ENCODE results near the gene DYRK1A. TPM values are rescaled to one million over a fixed set of nuclear protein-coding genes. Genes with fewer than 3 reads are reported as not detected.
A peak's percentile ranks its signal among the peaks of the same experiment; 100 is the strongest.

Gene DYRK1A
- total RNA-seq, 2 donors from 2014 or later: 57.5 to 57.7 TPM

DNA sequence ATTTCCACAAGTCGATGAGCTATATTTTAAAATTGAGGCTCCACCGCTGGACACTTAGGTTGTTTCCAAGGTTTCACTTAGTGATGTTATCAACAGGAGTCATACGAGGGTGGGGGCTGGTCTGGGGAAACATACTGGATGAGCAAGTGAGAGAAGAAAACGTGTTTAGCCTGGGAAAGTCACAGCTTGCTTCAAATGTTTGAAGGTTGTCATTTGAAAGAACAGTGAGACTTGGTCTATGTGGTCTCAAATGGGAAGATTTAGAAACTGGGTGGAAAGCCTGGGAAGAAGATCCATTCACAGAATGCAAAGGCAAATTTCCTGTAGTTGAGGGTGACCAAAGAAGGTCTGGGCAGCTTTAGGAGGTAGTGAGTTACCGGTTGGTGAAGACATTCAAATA lies 9.9 kb upstream of the DYRK1A start:
- Histone ChIP-seq H3K9ac (ENCODE audit: low read depth in 2 of 2, low read length in 2 of 2) (no peak overlapping the region), H3K4me3 (no peak overlapping the region), H3K27ac (no peak overlapping the region), H3K36me3 (no peaks in the 10 kb centered on the region), H3K9me3 (no peaks in the 10 kb centered on the region), H3K4me1 (no peaks in the 10 kb centered on the region), H3K27me3 (no peaks in the 10 kb centered on the region)
- TF ChIP-seq, protein P1, sequence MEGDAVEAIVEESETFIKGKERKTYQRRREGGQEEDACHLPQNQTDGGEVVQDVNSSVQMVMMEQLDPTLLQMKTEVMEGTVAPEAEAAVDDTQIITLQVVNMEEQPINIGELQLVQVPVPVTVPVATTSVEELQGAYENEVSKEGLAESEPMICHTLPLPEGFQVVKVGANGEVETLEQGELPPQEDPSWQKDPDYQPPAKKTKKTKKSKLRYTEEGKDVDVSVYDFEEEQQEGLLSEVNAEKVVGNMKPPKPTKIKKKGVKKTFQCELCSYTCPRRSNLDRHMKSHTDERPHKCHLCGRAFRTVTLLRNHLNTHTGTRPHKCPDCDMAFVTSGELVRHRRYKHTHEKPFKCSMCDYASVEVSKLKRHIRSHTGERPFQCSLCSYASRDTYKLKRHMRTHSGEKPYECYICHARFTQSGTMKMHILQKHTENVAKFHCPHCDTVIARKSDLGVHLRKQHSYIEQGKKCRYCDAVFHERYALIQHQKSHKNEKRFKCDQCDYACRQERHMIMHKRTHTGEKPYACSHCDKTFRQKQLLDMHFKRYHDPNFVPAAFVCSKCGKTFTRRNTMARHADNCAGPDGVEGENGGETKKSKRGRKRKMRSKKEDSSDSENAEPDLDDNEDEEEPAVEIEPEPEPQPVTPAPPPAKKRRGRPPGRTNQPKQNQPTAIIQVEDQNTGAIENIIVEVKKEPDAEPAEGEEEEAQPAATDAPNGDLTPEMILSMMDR (IDR thresholded peaks at IDR 0.05): no peak
- intact Hi-C loops (cut with DNase I): no loop called here
- no peak for DNase-seq

DNA sequence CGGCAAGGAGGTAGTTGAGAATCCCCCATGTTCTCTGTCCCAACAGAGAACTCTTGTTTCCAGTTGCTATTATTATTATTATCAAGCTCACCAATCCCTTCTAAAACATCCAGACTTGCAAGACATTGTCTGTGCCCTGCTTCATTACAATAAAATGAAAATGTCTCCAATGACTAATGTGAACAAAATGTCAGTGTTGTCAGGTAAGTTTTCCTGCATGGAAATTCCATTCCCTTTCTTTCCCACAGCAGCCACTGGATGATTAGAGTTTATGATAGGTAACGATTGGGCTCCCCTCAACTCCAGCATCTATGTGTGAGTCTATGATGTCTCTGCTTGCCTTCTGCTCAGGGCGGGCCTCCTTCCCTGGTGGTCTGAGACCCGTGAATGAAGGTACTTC lies 8.9 kb upstream of the DYRK1A start:
- H3K36me3 ChIP-seq: no peaks in the 10 kb centered on the region
- intact Hi-C loops (cut with DNase I): no loop called here
- H3K27ac ChIP-seq: no peak overlapping the region
- no peak for DNase-seq
- no peaks in the 10 kb centered on the region for H3K27me3 ChIP-seq
- H3K4me1 ChIP-seq: no peaks in the 10 kb centered on the region
- H3K9ac ChIP-seq (ENCODE audit: low read depth in 2 of 2, low read length in 2 of 2): no peak overlapping the region
- H3K9me3 ChIP-seq: no peaks in the 10 kb centered on the region
- no peak overlapping the region for H3K4me3 ChIP-seq
- TF ChIP-seq, protein P1 (IDR thresholded peaks at IDR 0.05): no peak

DNA sequence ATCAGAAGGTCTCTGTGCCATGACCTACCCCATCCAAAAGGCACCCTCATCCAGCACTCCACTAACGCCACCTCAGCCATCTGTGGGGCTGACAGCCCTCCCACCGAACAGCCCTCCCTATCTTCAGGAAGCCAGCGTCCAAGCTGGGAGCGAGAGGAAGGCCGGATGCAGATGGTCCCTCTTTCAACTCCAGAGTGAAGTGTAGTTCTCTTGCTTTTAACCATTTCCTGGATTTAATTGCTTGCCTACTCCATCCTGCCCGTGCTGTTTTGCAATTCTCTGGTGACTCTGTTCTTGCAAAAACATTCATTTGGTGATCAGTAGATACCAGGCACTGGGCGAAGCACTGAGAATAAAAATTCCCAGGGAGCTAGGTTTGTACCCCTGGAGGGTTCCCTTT lies 8.2 kb upstream of the DYRK1A start:
- H3K27me3 ChIP-seq: no peaks in the 10 kb centered on the region
- TF ChIP-seq, protein P1 (IDR thresholded peaks at IDR 0.05): no peak
- H3K4me3 ChIP-seq: no peak overlapping the region
- DNase-seq: no peak
- H3K36me3 ChIP-seq: no peaks in the 10 kb centered on the region
- no peak overlapping the region for H3K9ac ChIP-seq (ENCODE audit: low read depth in 2 of 2, low read length in 2 of 2)
- intact Hi-C loops (cut with DNase I): no loop called here
- H3K27ac ChIP-seq: no peak overlapping the region
- H3K4me1 ChIP-seq: no peaks in the 10 kb centered on the region
- no peaks in the 10 kb centered on the region for H3K9me3 ChIP-seq

DNA sequence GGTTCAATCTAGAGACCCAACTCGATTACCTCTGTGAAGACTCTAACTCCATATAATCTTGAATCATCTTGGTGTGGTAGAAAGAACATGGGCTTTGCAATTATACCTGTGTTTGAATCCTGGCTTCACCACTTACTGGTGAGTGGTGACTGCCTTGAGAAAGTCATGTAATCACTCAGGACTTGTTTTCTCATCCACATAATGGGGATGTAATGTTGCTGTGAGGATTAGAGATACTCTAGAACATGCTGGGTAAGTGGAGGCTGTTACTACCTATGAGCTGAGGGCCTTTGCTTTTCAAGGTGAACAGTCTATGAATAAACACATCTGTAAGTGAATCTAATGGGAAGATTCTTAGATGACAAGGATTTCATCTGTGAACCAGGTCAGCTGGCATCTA lies 2.6 kb upstream of the DYRK1A start:
- intact Hi-C loops (cut with DNase I): no loop called here
- H3K4me1 ChIP-seq: no peaks in the 10 kb centered on the region
- no peaks in the 10 kb centered on the region for H3K9me3 ChIP-seq
- H3K27me3 ChIP-seq: no peaks in the 10 kb centered on the region
- H3K9ac ChIP-seq (ENCODE audit: low read depth in 2 of 2, low read length in 2 of 2): no peak overlapping the region
- TF ChIP-seq, protein P1 (IDR thresholded peaks at IDR 0.05): no peak
- H3K27ac ChIP-seq: no peak overlapping the region
- no peaks in the 10 kb centered on the region for H3K36me3 ChIP-seq
- DNase-seq: no peak
- H3K4me3 ChIP-seq: no peak overlapping the region

DNA sequence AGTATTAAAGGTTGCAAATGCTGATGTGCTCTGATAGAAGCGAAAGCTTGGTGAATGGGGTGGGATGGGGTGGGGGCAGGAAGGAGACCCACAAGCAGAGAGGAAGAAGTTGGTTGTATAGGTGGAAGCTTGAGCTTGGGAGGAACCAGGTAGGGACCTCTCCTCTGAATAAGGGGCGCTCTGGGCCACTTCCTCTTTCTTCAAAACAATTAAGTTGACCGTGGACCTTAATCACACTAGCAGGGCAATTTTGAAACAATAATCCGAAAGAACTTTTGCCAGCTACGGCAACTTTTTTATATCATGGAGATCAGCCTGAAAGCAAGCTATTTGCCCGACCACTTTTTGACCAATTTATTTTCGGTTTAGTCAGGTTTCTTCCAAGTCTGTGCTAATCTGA lies 1.9 kb upstream of the DYRK1A start:
- Histone ChIP-seq H3K4me1 (no peaks in the 10 kb centered on the region), H3K27ac (peak overlapping the region; percentile 99), H3K4me3 (no peak overlapping the region), H3K36me3 (no peaks in the 10 kb centered on the region), H3K9ac (ENCODE audit: low read depth in 2 of 2, low read length in 2 of 2) (no peak overlapping the region), H3K9me3 (no peaks in the 10 kb centered on the region), H3K27me3 (no peaks in the 10 kb centered on the region)
- DNase-seq: no peak
- intact Hi-C loops (cut with DNase I): no loop called here
- TF ChIP-seq, protein P1 (IDR thresholded peaks at IDR 0.05): no peak
